Caco-2 (cell line): ENCODE measurements around the gene MAP1LC3A. TPM values are rescaled to one million over a fixed set of nuclear protein-coding genes. Genes with fewer than 3 reads are reported as not detected.

ENCODE experiments used
- BruUV-seq: library from RNA; stranded (reverse); fragments of 400-500 nt; replicated peaks from 2 replicates; lab custom pipeline; 2021; lab: Mats Ljungman, UMichigan
- CTCF ChIA-PET: fragments of 300-600 bp; sonication (Branson Sonifier 250); formaldehyde crosslinking; loops from one replicate; lab custom pipeline; 2022; ENCODE audit warnings: antibody characterized with exemption; lab: Charles Lee
- POLR2A ChIA-PET: fragments of 300-600 bp; sonication (Branson Sonifier 250); formaldehyde crosslinking; loops from one replicate; lab custom pipeline; 2022; ENCODE audit warnings: antibody characterized with exemption; lab: Charles Lee
- DNase-seq, 2 experiments: peaks; one replicate each; pipeline versions ENCODE4 v3.0.0 to v3.0.0-alpha.2; 2020 to 2022
- H3K27me3 ChIP-seq: replicated peaks from 2 replicates; pipeline ENCODE4 v1.6.0; 2011; ENCODE audit warnings: low read length; ENCODE audit not compliant: control insufficient read depth, insufficient read depth
- H3K36me3 ChIP-seq: 2 replicates; pipeline ENCODE4 v1.5.1; 2011; ENCODE audit warnings: low read length; ENCODE audit not compliant: control insufficient read depth, insufficient read depth
- H3K4me1 ChIP-seq: fragments of 250-450 bp; sonication (Bioruptor Pico); 2 replicates; pipeline ENCODE4 v1.5.1; 2020; ENCODE audit warnings: mild to moderate bottlenecking
- H3K4me3 ChIP-seq: 2 replicates; pipeline ENCODE4 v1.5.1; 2011; ENCODE audit warnings: low read depth, mild to moderate bottlenecking, control low read depth, low read length
- H3K9me3 ChIP-seq: fragments of 250-450 bp; sonication (Bioruptor Pico); 2 replicates; pipeline ENCODE4 v1.5.1; 2020; ENCODE audit warnings: mild to moderate bottlenecking, moderate library complexity
- H3K27ac Mint-ChIP-seq: one replicate; pipeline ENCODE4 v1.8.0; 2022; ENCODE audit warnings: mixed read lengths; ENCODE audit not compliant: unreplicated experiment
- H3K27me3 Mint-ChIP-seq: one replicate; pipeline ENCODE4 v1.8.0; 2022; ENCODE audit warnings: mixed read lengths; ENCODE audit not compliant: insufficient read depth, unreplicated experiment
- H3K36me3 Mint-ChIP-seq: one replicate; pipeline ENCODE4 v1.8.0; 2022; ENCODE audit warnings: mild to moderate bottlenecking, mixed read lengths; ENCODE audit not compliant: insufficient read depth, unreplicated experiment
- H3K4me1 Mint-ChIP-seq: one replicate; pipeline ENCODE4 v1.8.0; 2022; ENCODE audit warnings: low read depth, mixed read lengths; ENCODE audit not compliant: unreplicated experiment
- H3K4me3 Mint-ChIP-seq: one replicate; pipeline ENCODE4 v1.8.0; 2022; ENCODE audit warnings: mild to moderate bottlenecking, moderate library complexity, mixed read lengths; ENCODE audit not compliant: unreplicated experiment
- H3K9me3 Mint-ChIP-seq: one replicate; pipeline ENCODE4 v1.8.0; 2022; ENCODE audit warnings: mixed read lengths; ENCODE audit not compliant: unreplicated experiment
- intact Hi-C: fragments of 100-400 bp; cut with micrococcal nuclease; formaldehyde crosslinking; loops from one replicate; pipeline ENCODE4 v1.10.0; 2022; ENCODE audit not compliant: unreplicated experiment
- total RNA-seq: library from RNA; stranded (reverse); gene quantifications from 2 replicates; pipeline ENCODE4 v1.2.3, GENCODE V29; 2022
- TF ChIP-seq, protein P1 (sequence below), 2 experiments: fragments of 200-600 bp in 1 of 2; IDR thresholded peaks; 1 replicate in 1 of 2; 2 replicates in 1 of 2; pipeline versions ENCODE4 v1.5.1 to v1.8.0; 2011 to 2022; ENCODE audit warnings: antibody characterized with exemption in 1 of 2, control low read depth in 1 of 2, inconsistent platforms in 1 of 2, low read depth in 1 of 2, low read length in 1 of 2, mild to moderate bottlenecking in 1 of 2, moderate library complexity in 1 of 2; ENCODE audit not compliant: insufficient read depth in 1 of 2, severe bottlenecking in 1 of 2, unreplicated experiment in 1 of 2

The MAP1LC3A gene
- total RNA-seq, 1 experiment from 2014 or later: 0.88 TPM

DNA sequence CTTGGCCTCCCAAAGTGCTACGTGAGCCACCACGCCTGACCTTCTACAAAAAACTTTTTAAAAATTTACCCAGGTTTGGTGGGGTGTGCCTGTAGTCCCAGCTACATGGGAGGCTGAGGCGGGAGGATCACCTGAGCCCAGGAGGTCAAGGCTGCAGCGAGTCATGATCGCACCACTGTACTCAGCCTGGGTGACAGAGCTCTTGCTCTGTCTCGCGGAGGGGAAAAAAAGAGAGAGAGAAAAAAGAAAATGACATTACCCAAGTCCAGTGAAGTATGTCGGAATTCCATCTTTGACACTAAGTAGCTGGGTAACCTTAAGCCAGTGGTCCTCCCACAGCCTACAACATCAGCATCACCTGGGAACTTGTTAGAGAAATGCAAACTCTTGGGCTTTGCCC, 18.8 kb upstream of the MAP1LC3A start:
- DNase-seq: no peak
- Histone ChIP-seq H3K9me3 (no peaks in the 10 kb centered on the region), H3K4me3 (no peak overlapping the region), H3K4me1 (no peaks in the 10 kb centered on the region), H3K27me3 (no peaks in the 10 kb centered on the region), H3K36me3 (peaks cover 10% of the 10 kb centered on the region)
- intact Hi-C loops: no loop called here
- no peaks in the 10 kb centered on the region for H3K4me1 Mint-ChIP-seq
- no peak overlapping the region for H3K4me3 Mint-ChIP-seq
- peaks cover 80% of the 10 kb centered on the region for H3K36me3 Mint-ChIP-seq
- H3K27ac Mint-ChIP-seq: no peak overlapping the region
- H3K27me3 Mint-ChIP-seq: no peaks in the 10 kb centered on the region
- TF ChIP-seq, protein P1, sequence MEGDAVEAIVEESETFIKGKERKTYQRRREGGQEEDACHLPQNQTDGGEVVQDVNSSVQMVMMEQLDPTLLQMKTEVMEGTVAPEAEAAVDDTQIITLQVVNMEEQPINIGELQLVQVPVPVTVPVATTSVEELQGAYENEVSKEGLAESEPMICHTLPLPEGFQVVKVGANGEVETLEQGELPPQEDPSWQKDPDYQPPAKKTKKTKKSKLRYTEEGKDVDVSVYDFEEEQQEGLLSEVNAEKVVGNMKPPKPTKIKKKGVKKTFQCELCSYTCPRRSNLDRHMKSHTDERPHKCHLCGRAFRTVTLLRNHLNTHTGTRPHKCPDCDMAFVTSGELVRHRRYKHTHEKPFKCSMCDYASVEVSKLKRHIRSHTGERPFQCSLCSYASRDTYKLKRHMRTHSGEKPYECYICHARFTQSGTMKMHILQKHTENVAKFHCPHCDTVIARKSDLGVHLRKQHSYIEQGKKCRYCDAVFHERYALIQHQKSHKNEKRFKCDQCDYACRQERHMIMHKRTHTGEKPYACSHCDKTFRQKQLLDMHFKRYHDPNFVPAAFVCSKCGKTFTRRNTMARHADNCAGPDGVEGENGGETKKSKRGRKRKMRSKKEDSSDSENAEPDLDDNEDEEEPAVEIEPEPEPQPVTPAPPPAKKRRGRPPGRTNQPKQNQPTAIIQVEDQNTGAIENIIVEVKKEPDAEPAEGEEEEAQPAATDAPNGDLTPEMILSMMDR (IDR thresholded peaks at IDR 0.05; ENCODE audit: insufficient read depth in 1 of 2, low read depth in 1 of 2, low read length in 1 of 2, severe bottlenecking in 1 of 2, unreplicated experiment in 1 of 2): no peak
- POLR2A ChIA-PET: interaction anchor here (0.9 kb wide), 1 partner anchor 24 kb away, joined by 3 read pairs; no protein-coding TSS in a partner anchor
- CTCF ChIA-PET: interaction anchor here (0.5 to 1.6 kb wide), 3 partner anchors 54 to 230 kb away, joined by 3 to 17 read pairs (median 4); no protein-coding TSS in a partner anchor
- no peaks in the 10 kb centered on the region for H3K9me3 Mint-ChIP-seq
- no TSS peak for BruUV-seq

DNA sequence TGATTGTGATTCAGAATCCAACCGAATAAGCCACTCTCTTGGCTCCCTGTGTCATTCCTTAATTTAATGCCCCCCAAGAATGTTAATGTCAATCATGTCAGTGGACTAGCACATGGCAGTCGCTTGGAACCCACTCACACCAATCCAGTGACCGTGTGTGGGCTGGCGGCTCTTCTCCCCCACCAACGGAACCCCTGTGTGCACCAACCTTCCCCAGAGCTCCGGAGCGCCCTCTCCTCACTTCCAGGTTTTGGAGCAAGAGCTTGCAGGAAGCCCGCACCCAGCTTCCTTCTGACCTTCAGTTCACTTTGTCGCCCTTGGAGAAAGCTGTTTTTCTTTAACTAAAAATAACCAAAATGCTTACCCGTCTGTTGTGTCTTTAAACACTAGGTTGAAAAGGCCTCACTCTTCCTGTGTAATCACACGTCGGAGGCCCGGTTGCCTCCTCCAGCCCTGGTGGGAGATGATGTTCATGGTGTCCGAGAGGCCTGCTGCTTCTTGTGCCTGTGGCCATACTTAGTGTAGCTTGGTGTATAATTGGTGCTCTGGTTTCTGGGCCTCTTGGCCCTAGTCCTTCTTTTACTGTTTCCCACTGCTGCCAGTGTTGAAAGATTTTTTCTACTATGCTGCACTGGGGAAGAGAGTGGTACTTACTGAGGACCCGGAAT, 17.8 kb upstream of the MAP1LC3A start:
- no peaks in the 10 kb centered on the region for H3K9me3 Mint-ChIP-seq
- no TSS peak for BruUV-seq
- DNase-seq: no peak
- no peak overlapping the region for H3K27ac Mint-ChIP-seq
- H3K36me3 Mint-ChIP-seq: peaks cover 75% of the 10 kb centered on the region
- Histone ChIP-seq H3K4me1 (no peaks in the 10 kb centered on the region), H3K4me3 (no peak overlapping the region), H3K36me3 (peaks cover 9% of the 10 kb centered on the region), H3K9me3 (no peaks in the 10 kb centered on the region), H3K27me3 (no peaks in the 10 kb centered on the region)
- ChIA-PET CTCF (interaction anchor here (0.6 to 0.7 kb wide), 2 partner anchors 93 to 229 kb away, joined by 3 to 4 read pairs; no protein-coding TSS in a partner anchor), POLR2A (interaction anchor here (0.9 kb wide), 1 partner anchor 25 kb away, joined by 3 read pairs; no protein-coding TSS in a partner anchor)
- TF ChIP-seq, protein P1 (IDR thresholded peaks at IDR 0.05; ENCODE audit: insufficient read depth in 1 of 2, low read depth in 1 of 2, low read length in 1 of 2, severe bottlenecking in 1 of 2, unreplicated experiment in 1 of 2): no peak
- H3K4me3 Mint-ChIP-seq: no peak overlapping the region
- no peaks in the 10 kb centered on the region for H3K4me1 Mint-ChIP-seq
- no peaks in the 10 kb centered on the region for H3K27me3 Mint-ChIP-seq
- intact Hi-C loops: no loop called here

DNA sequence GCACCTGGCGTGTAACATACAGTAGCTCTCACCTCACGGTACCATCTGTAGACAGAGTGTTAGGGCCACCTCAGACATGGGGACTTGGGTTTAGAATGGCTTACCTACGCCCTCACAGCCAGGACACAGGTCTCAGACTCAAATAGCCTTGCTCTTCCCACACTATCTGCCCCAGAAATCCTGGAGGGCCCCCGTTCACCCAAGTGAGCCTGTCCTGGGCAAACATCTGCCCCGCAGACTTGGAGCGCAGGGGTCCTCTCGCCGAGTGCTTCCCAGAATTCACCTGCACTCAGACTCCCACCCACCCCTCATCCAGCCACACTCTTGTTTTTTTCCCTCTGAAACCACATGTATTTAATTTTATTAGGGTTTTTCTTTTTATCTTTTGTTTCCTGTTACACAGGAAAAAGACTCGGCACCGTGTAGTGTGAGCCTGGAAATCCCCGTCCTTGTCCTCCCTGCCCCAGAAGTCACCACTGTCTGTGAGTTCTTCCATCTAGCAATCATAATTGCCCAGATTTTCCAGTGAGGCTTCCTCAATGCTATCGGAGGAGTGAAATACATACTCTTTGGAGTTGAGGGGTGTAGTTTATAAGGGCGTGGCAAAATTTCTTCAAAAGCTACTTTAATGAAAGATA, 17.1 kb upstream of the MAP1LC3A start:
- Mint-ChIP-seq H3K4me1 (peaks cover under 1% of the 10 kb centered on the region), H3K36me3 (peaks cover 69% of the 10 kb centered on the region), H3K27me3 (no peaks in the 10 kb centered on the region), H3K4me3 (no peak overlapping the region), H3K27ac (no peak overlapping the region), H3K9me3 (no peaks in the 10 kb centered on the region)
- no peak for DNase-seq
- BruUV-seq: no TSS peak
- intact Hi-C loops: no loop called here
- Histone ChIP-seq H3K4me3 (no peak overlapping the region), H3K27me3 (no peaks in the 10 kb centered on the region), H3K9me3 (no peaks in the 10 kb centered on the region), H3K4me1 (no peaks in the 10 kb centered on the region), H3K36me3 (peaks cover 9% of the 10 kb centered on the region)
- TF ChIP-seq, protein P1 (IDR thresholded peaks at IDR 0.05; ENCODE audit: insufficient read depth in 1 of 2, low read depth in 1 of 2, low read length in 1 of 2, severe bottlenecking in 1 of 2, unreplicated experiment in 1 of 2): no peak
- POLR2A ChIA-PET: no interaction called here
- CTCF ChIA-PET: interaction anchor here (0.6 to 1.6 kb wide), 2 partner anchors 93 to 351 kb away, joined by 3 read pairs; no protein-coding TSS in a partner anchor
